Activated naive CD4-positive, alpha-beta T cell treated with anti-CD3 and anti-CD28 coated beads, Interleukin-2, amount 50 U/mL, for 72 hours (primary cell): Measurements from ENCODE around the gene MMRN1. TPM values are rescaled to one million over a fixed set of nuclear protein-coding genes. Genes with fewer than 3 reads are reported as not detected.

Experiments used
- ATAC-seq, 2 donors: fragments of 150-1000 bp; cut with Tn5 transposase; 2 replicates each; pipeline ENCODE4 v1.10.0; 2021; ENCODE audit warnings: mild to moderate bottlenecking in 2 of 2, moderate library complexity in 2 of 2
- DNase-seq, 2 donors: peaks; one replicate each; pipeline ENCODE4 v3.0.0; 2021 to 2022; ENCODE audit warnings: low spot score in 2 of 2
- H3K27ac Mint-ChIP-seq, 2 donors: one replicate each; pipeline ENCODE4 v1.8.0; 2022; ENCODE audit warnings: mild to moderate bottlenecking in 2 of 2, mixed read lengths in 2 of 2
- H3K36me3 Mint-ChIP-seq, 2 donors: one replicate each; pipeline ENCODE4 v1.8.0; 2022; ENCODE audit warnings: mixed read lengths in 2 of 2
- H3K9me3 Mint-ChIP-seq, 2 donors: one replicate each; pipeline ENCODE4 v1.8.0; 2022; ENCODE audit warnings: mixed read lengths in 2 of 2
- total RNA-seq, 2 donors: library from RNA; stranded (reverse); gene quantifications; one replicate each; pipeline ENCODE4 v1.2.3, GENCODE V29; 2022

Gene MMRN1
- total RNA-seq, 2 donors from 2014 or later = 0.04 to 0.11 TPM

GRCh38 chr4:89954906-89955695 is 60.4 kb downstream of the MMRN1 start:
- DNase-seq = no peak
- Mint-ChIP-seq H3K27ac (no peak overlapping the region), H3K36me3 (no peaks in the 10 kb centered on the region), H3K9me3 (no peaks in the 10 kb centered on the region)
- no peak for ATAC-seq

DNA sequence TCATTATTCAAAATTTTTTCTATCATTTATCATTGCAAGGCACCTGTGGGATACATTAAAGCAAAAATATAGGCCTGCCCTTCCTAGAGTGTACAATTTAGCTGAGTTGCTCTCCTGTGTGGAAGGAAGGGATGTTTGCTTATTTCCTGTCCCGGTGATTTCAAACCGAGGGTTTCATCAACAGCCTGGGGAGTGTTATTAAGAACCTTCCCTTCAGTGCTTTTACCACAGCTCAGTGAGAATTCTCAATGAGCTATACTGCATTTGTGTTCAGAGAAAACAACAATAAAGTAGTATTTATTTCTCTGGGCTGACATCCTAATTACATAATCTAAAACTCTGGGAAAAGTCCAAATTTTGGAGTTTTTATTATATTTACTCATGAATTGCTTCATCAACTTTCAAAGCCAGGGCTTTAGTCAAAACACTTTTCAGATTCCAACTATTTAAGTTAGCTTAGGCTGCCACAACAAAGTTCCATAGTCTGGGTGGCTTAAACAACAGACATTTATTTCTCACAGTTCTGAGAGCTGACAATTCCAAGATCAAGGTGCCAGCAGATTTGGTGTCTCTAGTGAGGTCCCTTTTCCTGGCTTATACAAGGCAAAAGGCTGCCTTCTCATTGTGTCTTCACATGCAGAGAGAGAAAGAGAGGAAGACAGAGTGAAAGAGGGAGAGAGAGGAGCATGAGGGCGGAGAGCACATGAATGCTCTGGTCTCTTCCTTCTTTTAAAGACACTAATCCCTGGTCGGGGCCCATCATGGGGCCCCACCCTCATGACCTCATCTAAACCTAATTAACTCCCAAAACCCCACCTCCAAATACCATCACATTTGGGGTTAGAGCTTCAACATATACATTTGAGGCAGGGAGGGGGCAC is 62.6 kb downstream of the MMRN1 start:
- DNase-seq (no peak), ATAC-seq (no peak)
- Mint-ChIP-seq H3K9me3 (no peaks in the 10 kb centered on the region), H3K27ac (no peak overlapping the region), H3K36me3 (no peaks in the 10 kb centered on the region)

DNA sequence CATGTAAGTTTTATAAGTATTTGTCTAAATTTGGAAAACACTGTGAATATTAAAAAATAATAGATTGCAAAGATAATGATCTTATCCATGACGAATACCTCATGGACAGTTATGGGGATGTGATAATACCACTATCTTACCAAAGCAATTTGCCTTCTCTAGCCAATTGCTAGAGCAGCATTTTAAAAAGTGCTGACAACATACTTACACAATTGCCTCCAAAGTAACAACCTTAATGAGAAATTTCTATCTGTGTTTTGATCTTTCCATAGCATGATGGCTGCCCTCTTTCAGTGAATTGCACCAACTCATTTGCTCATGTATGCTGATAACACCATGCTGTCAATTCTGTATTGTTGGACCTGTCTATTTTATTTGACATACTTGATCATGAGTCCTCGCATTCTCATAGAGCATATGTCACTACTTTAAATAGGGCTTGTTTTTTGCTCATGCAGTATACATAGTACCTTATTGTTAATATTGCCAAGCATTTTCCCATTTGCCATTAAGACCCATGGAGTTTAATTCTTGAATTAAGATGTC is 87.2 kb downstream of the MMRN1 start:
- Mint-ChIP-seq H3K36me3 (no peaks in the 10 kb centered on the region), H3K9me3 (no peaks in the 10 kb centered on the region), H3K27ac (no peak overlapping the region)
- DNase-seq (no peak), ATAC-seq (no peak)

GRCh38 chr4:89988268-89988667 is 93.6 kb downstream of the MMRN1 start:
- ATAC-seq (no peak), DNase-seq (no peak)
- no peak overlapping the region for H3K27ac Mint-ChIP-seq
- peaks cover 4 to 7% of the 10 kb centered on the region in 2 donors for H3K9me3 Mint-ChIP-seq
- H3K36me3 Mint-ChIP-seq = peaks cover 0 to 5% of the 10 kb centered on the region in 2 donors

DNA sequence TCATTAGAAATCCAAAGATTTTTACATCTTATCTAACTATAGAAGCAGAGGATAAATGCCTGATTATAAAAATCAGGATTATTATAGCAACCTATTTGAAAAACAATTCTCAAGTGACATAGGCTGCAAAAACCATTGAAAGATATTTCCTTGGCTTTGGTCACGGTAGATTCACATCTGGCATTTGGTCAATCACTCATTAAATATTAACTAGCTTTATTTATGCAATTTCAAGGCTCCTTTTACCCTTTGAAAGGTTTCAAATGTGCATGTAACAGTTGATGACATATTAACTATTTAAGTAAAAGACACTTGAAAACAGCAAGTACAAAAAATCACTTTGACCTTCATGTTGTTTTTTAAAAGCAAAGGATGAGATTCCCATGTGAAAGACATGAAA is 98.1 kb downstream of the MMRN1 start:
- Mint-ChIP-seq H3K27ac (no peak overlapping the region), H3K9me3 (peaks cover 4 to 7% of the 10 kb centered on the region in 2 donors), H3K36me3 (peaks cover 0 to 5% of the 10 kb centered on the region in 2 donors)
- ATAC-seq (no peak), DNase-seq (no peak)

DNA sequence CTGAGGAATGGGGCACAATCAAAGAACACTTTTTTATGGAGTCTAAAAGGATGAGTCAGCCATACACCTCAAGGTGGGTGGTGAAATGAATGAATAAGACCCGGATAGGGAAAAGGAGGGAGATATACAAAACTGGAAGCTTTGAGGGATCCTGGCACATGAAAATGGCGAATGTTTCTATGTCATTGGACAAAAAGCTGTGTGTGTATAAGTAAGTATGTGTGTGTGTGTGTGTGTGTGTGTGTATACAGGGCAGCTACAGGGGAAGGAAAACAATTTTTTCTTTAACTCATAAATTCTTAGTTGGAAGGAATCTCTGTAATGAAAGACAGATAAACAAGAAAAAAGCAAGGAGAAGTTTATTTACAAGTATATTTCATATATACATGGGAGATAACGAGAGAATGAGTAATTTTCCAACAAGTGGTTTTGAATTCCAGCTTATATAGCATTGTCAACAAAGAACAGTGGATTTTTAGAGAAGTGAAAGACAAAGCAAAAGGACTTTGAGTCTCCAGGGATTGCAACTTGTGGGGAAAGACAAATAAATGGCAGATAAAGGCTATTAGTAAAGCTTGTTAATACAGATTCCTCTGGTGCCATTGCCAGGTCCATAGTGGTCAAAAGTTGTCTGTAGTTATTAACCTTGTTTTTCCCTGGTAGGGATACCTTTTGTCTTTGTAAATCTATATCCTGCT is 99.7 kb downstream of the MMRN1 start:
- no peak for ATAC-seq
- H3K27ac Mint-ChIP-seq = no peak overlapping the region
- H3K36me3 Mint-ChIP-seq = no peaks in the 10 kb centered on the region

DNA sequence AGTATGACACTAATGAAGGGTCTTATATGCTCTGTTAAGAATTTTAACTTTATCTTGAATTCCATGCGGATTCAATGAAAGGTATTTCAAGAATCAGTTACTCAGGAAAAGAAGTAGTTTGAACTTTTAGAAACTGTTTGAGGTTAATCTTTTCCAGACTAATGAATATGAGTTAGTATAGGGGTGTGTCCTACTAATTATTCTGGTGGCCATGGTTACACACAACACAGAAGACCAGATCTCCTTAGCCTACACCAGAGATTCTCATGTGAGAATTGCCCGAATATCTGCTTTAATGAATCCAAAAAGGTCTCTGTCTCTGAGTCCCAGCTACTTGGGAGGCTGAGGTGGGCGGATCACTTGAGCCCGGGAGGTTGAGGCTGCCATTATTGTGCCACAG is 100.4 kb downstream of the MMRN1 start:
- H3K27ac Mint-ChIP-seq = no peak overlapping the region
- ATAC-seq (no peak), DNase-seq (no peak)
- H3K36me3 Mint-ChIP-seq = no peaks in the 10 kb centered on the region
- H3K9me3 Mint-ChIP-seq = no peaks in the 10 kb centered on the region

More for the DNA sequence above, 99.7 kb downstream of the MMRN1 start:
- no peaks in the 10 kb centered on the region for H3K9me3 Mint-ChIP-seq
- no peak for DNase-seq

DNA sequence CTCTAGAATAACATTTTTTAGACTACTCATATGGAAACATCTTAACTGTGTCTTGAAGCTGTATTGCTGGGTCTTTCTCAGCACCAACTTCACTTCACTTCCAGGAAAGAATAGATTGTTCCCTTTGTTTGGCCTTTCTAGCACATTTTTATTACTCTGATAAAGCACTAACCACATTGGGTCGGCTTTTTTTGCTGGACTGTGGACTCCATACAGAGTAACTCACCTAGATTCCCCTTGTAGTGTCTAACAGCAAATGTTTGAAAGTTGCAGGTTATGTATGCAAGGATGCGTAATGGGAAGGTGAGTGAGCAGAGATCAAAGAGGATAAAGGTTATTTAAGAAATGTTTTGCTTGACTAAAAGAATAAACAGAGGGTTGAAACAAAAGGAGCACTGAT is 101.2 kb downstream of the MMRN1 start:
- no peaks in the 10 kb centered on the region for H3K36me3 Mint-ChIP-seq
- no peaks in the 10 kb centered on the region for H3K9me3 Mint-ChIP-seq

DNA sequence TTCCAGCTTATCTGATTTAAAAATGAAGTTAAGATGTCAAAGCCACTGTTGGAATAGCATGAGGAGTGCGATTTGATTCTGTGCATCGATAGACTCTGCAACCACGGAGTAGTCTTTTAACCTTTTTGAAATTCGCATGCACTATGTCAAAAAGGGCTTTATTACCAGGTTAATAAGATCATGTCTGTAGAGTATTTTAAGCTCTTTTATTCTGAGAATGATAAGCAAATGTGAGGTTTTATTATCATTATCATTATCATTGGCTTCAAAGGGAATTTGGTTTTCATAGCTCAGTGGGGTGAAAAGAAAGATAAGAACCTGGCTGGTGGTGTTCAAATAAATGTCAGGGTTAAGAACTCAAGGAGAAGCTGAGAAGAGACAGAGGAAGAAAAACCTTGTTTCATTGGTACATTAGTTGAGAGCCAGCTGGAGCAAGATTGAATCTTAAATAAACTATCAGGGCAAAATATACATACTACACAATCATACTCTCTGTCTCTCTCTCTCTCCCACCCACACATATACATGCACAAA is 102.6 kb downstream of the MMRN1 start:
- ATAC-seq = no peak
- no peak overlapping the region for H3K27ac Mint-ChIP-seq
- no peaks in the 10 kb centered on the region for H3K9me3 Mint-ChIP-seq
- H3K36me3 Mint-ChIP-seq = no peaks in the 10 kb centered on the region
- no peak for DNase-seq

More for the DNA sequence above, 101.2 kb downstream of the MMRN1 start:
- DNase-seq = no peak
- H3K27ac Mint-ChIP-seq = no peak overlapping the region
- ATAC-seq = no peak

DNA sequence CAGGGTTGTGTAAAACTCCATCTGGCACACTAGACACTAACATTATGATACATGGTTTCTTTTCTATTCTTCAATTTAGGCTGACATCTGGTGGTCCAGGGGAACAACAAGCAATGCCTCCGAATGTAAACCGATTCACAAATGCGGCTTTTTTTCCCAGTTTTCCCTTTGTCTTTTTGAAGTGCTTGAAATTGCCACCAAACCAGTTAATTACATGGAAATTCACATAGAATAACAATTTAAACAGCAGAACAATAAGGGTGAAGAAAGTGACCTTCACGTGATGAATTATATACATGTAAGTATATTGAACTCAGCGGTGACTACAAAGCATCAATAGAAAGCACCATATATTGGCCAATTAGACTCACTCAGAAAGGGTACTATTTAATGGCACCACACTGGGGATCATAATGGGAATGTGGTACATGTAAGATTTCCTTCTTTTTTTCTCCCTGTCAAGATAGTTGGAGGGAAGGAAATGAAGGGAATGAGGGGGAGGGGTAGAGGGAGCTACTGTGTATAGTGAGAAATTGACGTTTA is 103.9 kb downstream of the MMRN1 start:
- Mint-ChIP-seq H3K36me3 (no peaks in the 10 kb centered on the region), H3K9me3 (no peaks in the 10 kb centered on the region), H3K27ac (no peak overlapping the region)
- DNase-seq = no peak
- no peak for ATAC-seq

DNA sequence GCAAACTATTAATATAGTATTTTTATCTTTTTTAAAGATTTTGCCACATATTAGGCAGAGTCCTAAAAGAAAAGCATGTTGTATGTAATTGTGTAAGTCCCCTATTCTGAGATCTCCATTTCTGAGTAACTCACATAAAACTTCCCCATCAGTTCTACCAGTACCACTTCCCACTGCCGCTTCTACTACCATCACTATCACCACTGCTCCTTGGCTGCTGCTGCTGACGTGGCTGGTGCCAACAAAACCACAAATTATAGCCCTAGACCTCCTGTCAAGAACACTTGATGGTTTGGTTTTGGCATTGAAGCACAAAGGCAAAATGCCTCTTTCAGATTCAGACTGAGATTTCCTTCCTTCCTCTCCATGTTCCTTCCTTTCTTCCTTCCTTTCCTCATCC is 106.4 kb downstream of the MMRN1 start:
- no peaks in the 10 kb centered on the region for H3K9me3 Mint-ChIP-seq
- no peak overlapping the region for H3K27ac Mint-ChIP-seq
- H3K36me3 Mint-ChIP-seq = no peaks in the 10 kb centered on the region
- no peak for DNase-seq
- no peak for ATAC-seq

DNA sequence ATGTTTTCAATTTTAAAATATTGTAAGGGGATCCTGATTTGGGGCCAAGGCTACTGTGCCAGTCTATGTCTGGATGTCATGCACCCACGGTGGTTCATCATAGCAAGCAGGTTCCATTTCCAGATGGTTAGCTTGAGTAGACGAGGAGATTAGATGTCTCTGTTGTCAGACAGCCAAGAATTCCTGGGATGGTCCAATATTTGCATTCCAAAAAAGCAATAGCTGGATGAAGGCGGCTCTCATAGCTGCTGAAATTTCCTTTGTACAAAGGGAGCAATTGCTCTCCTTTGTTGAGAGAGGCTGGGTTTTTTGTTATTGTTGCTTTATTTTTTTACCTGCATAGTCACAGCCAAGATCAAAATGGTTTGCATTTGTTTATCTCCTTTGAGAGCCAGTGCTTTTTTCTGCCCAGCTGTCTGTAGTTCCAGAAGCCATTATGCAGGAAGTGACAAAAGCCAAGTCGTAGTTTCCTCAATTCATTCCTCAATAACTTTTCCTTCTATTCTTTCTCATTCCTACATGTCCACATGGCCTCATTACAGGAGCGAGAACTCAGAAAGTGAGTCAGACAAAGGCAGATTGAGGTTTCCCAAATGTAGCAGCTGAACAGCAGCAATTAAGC is 107.9 kb downstream of the MMRN1 start:
- Mint-ChIP-seq H3K27ac (no peak overlapping the region), H3K9me3 (no peaks in the 10 kb centered on the region), H3K36me3 (no peaks in the 10 kb centered on the region)
- DNase-seq = no peak
- no peak for ATAC-seq

Other genes starting within 250 kb of the MMRN1 start
- gene SNCA, start 57.7 kb upstream of the MMRN1 start, total RNA-seq = under 1 TPM in 1 of 2 donors, not detected in 1; 0.46 TPM
- under 1 TPM in 1 of 2 donors, not detected in 1; 0.23 TPM for gene CCSER1, start 232.5 kb downstream of the MMRN1 start, total RNA-seq